NCI-H1048 (cell line): ENCODE measurements around the gene IFNA8.
"Not testable (repeated sequence)": the region's sequence is repeated elsewhere in the genome, so short reads cannot be mapped to it uniquely, and the experiment has no call there.

Experiments used
- DNase-seq: peaks from one replicate; lab custom pipeline; 2025; lab: John Stamatoyannopoulos, UW

Gene IFNA8

DNA sequence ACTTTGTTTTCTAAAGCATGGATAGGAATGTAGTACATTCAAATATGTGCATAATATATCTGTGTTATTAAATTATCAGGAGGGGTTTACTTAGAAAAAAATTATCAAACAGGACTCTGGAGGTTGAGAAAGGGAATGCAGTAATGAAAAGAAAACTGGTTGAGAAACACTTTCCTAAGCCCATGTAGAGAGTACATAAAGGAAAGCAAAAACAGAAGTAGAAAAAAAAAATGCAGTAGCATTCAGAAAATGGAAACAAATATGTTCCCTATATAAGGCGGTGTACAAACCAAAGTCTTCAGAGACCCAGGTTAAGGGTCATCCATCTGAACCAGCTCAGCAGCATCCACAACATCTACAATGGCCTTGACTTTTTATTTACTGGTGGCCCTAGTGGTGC is at the start of gene IFNA8:
IFNA8 (plus strand) TSS at position 301 of the 400 bp plus-strand sequence; CDS start at position 361, 60 bp downstream.
- no peak for DNase-seq

GRCh38 chr9:21362287-21362686 is 46.6 kb upstream of the IFNA8 start:
- DNase-seq = no peak

- DNase-seq = not testable (repeated sequence)
Observed at GRCh38 chr9:21367169-21367568, 41.7 kb upstream of the IFNA8 start.

DNA sequence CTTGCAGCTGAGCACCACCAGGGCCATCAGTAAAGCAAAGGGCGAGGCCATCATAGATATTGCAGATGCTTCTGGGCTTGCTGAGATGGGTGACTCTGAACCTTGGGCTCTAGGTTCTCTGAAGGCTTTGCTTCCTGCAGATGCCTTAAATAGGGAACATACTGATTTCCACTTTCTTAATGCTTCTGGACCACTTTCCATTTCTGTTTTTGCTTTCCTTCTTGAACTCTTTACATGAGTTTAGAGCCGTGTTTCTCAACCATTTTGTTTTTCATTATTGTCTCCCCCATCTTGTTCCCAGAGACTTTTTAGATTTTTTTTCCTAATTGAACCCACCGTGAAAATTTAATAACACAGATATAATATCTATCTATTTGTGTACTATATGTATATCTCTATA is 41.0 kb upstream of the IFNA8 start, which contains the start of gene IFNA13:
IFNA13 (minus strand) TSS at position 101 of the 400 bp plus-strand sequence; CDS start at position 54, 47 bp downstream.
- DNase-seq = no peak

GRCh38 chr9:21371467-21371866 is 37.5 kb upstream of the IFNA8 start:
- DNase-seq = not testable (repeated sequence)

GRCh38 chr9:21381448-21382339 is 27.2 kb upstream of the IFNA8 start:
- no peak for DNase-seq

DNA sequence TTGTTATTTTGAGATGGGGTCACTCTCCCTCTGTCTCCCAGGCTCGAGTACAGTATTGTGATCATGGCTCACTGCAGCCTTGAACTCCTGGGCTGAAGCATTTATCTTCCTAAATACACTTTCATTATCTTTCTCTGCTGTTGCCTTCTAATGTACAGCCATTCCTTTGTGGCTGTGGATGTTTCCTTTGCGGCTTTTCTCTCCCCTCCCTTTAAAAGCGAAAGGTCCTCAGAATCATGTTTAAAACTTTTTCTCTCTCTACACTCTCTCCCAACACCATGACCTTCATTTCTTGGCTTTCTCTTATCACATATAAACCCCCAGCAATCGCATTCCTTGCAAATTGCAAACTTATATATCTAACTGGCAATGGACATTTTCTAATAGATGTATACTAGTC is 25.3 kb upstream of the IFNA8 start:
- DNase-seq = no peak

DNA sequence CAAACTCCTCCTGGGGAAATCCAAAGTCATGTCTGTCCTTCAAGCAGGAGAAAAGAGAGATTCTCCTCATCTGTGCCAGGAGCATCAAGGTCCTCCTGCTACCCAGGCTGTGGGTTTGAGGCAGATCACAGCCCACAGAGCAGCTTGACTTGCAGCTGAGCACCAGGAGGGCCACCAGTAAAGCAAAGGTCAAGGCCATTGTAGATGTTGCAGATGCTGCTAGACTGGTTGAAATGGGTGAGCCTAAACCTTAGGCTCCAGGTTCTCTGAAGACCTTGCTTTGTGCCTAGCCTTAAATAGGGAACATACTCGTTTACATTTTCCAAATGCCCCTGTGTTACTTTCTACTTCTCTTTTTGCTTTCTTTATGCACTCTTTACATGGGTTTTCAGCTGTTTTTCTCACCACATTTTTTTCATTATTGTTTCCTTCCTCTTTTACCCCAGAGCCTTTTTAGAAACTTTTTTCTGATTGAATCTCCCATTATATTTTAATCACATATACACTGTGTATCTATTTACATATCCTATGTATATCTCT is 23.7 kb upstream of the IFNA8 start, which contains the start of gene IFNA2:
IFNA2 (minus strand) TSS at position 268 of the 540 bp plus-strand sequence; CDS start at position 199, 69 bp downstream.
- no peak for DNase-seq

DNA sequence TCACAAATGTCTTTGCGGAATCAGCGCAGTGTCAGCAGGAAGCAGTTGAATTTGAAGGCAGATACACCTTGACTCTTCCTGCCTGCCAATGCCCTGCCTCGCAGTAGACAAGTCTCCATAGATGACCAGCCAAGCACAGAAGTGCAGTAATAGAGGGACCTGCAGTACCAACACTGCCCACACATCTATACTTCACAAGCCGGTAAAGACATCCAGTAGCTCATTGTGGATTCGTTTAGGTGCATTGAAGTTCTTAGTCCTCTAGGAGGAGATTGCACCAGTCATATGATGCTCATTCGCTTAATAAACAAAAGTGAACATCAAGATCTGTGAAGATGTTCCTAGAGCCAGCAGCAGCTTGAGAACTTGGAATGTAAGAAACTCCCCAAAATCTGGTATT is 16.6 kb upstream of the IFNA8 start:
- no peak for DNase-seq

DNA sequence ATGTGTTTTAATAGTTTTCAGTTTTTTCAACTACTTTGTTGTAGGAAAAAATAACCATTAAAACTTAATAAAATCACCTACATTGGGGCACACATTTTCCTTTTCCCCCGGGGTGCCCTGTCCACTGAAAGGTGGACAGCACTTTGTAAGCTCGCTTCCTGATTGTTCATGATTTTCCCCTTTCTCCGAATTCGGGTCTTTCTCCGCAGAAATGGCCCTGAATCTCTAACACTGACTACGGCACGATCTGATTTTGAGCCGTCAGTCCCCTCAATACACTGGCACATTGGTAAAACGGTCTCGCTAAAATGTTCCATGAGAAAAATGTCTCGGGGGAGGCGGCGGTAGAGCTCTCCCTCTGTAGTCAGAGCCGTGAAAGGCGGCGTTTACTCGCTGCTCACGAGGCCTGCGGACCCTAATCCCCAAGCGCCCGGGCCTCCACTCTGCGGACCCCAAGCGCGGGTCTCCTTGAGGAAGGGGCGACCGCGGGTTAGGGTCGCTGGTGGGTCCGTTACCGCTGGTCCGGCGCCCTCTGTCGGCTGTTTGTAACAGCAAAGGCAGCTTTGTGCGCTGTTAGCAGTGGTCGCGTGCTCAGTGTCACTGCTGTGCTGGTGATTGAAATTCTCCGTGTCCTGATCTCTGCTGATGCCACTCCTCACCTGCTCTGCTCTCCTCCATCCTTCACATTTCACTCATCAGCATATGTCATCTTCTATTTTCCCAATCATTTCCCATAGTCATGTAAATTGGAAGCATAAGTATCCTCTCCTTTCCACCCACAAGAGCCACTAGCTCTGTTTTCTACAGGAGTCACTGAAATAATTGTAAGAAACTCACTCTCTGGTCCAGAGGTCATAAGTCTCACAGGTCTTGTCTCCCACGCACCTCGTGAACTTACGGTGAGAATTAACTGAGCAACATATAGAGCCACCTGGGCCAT is 12.9 kb upstream of the IFNA8 start:
- no peak for DNase-seq

GRCh38 chr9:21398955-21399489 is 9.9 kb upstream of the IFNA8 start:
- no peak for DNase-seq

- no peak for DNase-seq
Observed at GRCh38 chr9:21399956-21400355, 9.0 kb upstream of the IFNA8 start.

- DNase-seq = no peak
Observed at GRCh38 chr9:21402386-21403251, 6.3 kb upstream of the IFNA8 start.

DNA sequence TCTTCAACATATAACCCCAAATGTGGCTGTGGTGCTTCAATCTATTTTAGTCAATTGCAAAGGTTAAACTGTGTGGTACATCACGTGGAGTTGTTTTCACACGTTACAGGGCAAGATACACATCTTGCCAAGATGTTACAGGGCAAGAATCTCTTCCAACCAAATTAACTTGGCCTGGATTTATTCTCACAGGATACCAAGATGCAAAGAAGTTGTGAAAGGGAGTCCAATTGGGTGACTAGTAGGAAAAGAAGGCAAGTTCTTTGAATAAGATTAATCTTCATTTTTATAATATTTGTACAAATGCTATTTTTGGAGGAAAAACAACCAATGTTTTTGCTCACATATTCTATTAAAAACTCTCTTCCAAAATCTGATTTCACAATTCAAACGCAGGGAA is 4.8 kb upstream of the IFNA8 start:
- no peak for DNase-seq

- DNase-seq = no peak
Observed at GRCh38 chr9:21412107-21412506, 3.2 kb downstream of the IFNA8 start.

DNA sequence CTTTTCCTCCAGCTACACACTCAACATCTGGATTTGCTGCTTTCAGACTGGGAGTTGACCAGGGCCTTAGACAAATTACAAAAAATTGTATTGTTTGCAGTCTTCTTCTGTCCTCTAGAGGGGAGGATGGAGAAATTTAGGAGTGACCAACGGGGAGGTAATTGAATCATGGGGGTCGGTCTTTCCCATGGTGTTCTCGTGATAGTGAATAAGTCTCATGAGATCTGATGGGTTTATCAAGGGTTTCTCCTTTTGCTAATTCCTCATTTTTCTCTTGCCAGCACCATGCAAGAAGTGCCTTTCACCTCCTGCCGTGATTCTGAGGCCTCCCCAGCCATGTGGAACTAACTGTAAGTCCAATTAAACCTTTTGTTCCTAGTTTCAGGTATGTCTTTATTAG is 4.2 kb downstream of the IFNA8 start:
- DNase-seq = no peak

DNA sequence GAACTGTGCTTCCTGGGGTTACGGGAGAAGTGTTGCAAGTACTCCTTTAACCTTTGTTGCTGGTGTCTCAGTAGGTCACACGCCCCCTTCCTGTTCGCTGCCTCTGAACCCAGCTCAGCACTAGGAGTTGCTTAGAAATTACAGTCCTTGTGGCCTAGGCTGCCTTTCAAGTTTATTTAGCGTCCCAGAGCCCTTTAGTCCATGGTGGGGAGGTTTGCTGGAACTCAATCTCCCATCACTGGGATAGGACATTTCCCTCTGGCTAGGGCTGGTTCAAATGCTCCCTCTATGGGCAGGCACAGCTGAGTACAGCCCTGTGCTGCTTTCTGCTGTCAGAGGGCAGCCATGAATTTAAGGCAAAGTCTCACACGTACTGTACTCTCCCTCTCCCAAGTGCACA is 4.7 kb downstream of the IFNA8 start:
- DNase-seq = no peak

GRCh38 chr9:21414220-21414940 is 5.5 kb downstream of the IFNA8 start:
- no peak for DNase-seq

- no peak for DNase-seq
Observed at GRCh38 chr9:21415493-21416267, 6.8 kb downstream of the IFNA8 start.
